IPS-NIHi11 (cell line): ENCODE data around the gene VPREB3.

ENCODE experiments used
- DNase-seq: peaks from one replicate; pipeline ENCODE4 v3.0.0; 2012; ENCODE audit warnings: mixed read lengths, low spot score

VPREB3 gene

GRCh38 chr22:23782703-23783102 is 28.5 kb upstream of the VPREB3 start:
- DNase-seq, result no peak

- no peak for DNase-seq
Observed at GRCh38 chr22:23782252-23782651, 28.0 kb upstream of the VPREB3 start.

- DNase-seq, result no peak
Observed at GRCh38 chr22:23781511-23782183, 27.4 kb upstream of the VPREB3 start.

GRCh38 chr22:23781065-23781464 is 26.8 kb upstream of the VPREB3 start:
- no peak for DNase-seq

DNA sequence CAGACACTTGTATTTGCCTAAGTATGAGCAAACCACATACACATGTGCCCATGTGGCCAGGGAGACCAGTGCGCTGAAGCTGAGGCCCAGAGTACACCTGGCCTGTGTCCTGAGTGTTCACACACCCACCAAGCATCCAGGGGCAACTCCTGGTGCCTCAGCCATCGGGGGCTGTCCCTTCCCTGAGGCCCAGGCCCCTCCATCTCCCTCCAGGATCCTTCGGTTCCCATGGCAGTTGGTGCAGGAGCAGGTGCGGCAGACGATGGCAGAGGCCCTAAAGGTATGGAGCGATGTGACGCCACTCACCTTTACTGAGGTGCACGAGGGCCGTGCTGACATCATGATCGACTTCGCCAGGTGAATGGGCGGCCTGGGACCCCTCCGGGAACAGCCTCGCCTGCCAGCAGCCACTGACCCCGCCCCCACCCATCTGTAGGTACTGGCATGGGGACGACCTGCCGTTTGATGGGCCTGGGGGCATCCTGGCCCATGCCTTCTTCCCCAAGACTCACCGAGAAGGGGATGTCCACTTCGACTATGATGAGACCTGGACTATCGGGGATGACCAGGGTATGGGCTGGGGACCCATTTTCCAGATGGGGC is 26.0 kb upstream of the VPREB3 start:
- DNase-seq, result no peak

DNA sequence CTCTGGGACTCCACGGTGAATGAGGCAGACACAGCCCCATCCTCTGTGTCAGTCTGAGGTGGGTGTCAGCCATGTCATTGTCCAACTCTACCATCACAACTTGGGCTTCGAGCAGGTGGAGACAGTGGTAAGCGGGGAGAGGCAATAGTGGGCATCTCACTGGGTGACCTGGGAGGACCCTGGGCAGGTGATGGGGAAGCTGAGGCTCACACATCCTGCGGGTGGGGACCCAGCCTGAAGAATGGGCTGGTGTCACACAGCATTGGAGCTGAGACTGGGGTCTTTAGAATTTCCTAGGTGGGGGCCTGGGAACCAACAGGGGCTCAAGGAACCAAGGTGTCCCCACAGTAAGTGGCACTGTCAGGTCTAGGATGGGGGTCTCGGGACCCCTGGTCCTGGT is 25.5 kb upstream of the VPREB3 start:
- no peak for DNase-seq

GRCh38 chr22:23779083-23779482 is 24.9 kb upstream of the VPREB3 start:
- DNase-seq, result no peak

DNA sequence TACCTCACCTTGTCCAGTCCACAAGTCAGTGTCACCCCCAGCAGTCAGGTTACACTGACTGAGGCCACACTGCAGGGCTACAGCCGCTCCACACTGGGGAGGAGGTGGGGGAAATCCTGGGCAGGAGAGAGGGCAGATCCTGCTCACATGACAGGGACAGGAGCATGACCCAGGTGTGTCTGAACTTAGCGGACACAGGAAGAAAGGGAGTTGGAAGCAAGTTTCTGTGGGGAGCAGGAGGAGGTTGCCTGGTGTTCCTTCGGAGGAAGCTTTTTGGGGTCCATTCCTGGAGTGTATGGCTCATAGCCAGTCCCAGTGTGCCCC is 24.3 kb upstream of the VPREB3 start:
- no peak for DNase-seq

DNA sequence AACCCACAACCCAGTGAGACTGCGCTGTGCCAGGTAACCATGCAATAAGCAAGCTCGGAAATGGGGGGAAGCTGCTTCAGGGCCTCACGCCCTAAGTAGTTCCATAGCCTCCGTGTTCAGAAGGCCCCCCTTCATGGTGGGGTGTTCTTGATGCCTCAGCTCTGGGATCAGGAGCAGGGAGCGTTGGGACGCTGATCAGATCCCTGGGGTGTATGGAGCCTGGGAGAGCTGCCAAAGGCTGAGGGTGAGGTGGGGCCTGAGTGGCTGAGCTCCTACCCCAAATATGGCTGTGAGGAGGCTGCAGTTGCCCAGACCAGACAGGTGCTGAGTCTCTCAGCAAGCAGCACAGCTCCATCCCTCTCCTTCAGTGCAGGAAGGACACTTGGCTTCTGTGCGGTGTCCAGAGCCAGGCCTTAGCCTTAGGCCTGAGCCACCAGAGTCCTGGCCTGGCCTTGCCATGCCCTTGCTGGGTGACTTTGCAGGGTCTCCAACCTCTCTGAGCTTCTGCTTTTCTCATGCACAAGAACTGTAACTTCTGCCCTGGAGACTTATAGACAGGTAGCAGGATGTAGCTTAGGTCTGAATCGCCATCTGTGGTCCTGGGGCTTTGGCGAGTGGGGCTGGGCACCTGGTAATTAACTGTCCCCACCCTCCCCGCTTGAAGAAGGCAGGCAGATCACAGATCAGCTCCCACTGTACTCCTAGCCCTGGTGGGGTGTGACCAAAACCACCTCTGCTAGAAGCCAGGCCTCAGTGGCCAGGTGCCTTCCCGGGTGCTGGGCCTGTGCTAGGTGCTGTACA is 23.8 kb upstream of the VPREB3 start:
- DNase-seq, result no peak

DNA sequence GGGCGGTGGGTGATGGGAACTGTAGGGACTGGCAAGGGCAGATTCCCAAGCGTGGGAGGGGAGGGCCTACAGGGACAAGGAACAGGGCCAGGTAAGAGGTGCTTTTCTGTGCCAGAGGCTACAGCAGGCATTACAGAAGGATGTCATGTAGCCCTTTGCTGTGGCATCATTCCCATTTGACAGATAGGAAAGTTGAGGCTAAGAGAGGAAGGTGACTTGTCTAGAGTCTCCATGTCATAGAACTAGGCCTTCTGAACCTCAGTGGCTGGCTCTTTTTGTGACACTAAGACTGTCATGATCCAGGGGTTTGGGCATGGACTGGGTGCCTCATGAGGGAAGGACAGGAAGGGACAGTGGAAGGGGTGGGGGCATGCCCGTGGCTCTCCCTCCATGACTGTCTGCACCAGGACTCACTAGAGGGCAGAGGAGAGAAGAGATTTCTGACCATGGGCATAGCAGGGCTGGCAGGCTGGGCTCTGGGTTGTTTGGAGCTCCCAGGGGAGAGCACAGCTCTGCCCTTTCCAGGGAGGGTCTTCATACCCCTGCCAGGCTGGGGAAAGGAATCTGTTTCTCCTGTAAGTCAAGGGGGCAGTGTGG is 21.7 kb upstream of the VPREB3 start:
- no peak for DNase-seq

GRCh38 chr22:23774922-23775436 is 20.8 kb upstream of the VPREB3 start:
- no peak for DNase-seq

- DNase-seq, result no peak
Observed at GRCh38 chr22:23774114-23774921, 20.1 kb upstream of the VPREB3 start.

DNA sequence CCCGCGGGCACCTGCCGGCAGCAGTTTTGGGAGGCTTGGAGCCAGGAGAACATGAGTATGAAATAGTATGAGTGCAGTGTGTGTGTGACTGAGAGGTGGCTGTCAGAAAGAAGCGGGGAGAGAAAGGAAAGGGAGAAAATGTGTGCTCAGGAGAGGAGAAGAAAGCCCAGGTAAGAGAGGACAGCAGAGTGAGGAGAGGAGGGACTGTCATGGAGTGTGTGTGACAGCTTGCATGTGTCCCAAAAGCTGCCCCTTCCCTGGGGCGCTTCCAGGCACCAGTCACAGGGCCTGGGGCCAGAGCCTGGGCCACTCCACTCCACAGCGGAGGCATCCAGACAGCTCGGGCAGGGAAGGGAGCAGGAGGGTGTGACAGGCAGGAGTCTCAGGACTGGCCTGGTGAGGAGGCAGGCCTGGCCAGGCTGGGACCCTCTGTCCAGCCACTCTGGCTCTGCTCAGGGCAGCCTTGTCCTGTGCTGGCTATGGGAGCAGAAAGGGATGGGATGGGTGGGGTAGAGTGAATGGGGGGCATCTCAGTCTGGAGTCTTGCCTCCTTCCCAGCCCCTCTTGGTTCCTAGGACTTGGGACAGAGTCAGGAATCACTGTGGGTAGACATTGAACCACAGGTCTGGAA is 19.4 kb upstream of the VPREB3 start:
- no peak for DNase-seq

DNA sequence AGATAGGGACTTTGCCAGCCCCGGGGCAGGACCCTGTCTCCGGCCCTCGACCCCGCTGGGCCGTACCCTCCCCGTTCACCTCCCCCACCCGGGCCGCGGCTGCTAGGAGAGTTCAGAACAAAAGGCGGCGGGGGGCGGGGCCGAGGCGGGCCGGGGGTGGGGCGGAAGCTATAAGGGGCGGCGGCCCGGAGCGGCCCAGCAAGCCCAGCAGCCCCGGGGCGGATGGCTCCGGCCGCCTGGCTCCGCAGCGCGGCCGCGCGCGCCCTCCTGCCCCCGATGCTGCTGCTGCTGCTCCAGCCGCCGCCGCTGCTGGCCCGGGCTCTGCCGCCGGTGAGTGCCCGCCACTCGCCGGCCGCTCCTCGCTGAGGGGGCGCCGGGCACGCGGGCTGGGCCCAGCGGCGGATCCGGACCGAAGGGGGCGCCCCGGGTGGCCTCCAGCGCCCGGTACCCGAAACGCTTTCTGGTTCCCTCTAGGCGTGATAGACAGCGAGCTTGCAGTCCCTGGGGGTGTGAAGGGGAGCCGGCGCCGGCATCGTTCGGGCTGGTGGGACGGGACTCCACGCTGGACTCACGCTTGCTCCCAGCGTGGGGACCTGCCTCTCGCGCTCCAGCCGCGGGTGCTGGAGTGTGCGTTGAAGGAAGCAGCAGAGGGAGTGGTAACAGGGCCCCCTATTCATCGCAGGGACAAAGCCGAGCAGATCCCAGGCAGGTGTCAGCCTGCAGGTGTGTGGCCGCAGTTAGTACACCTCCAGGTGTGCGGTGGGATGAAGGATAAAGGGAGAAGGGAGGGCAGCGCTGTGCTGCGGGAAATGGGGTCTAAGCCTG is 18.6 kb upstream of the VPREB3 start, which contains the start of gene MMP11:
MMP11 (plus strand) TSS at position 201 of the 825 bp plus-strand sequence; CDS start at position 223, 22 bp downstream.
- DNase-seq, result peak; percentile 86

DNA sequence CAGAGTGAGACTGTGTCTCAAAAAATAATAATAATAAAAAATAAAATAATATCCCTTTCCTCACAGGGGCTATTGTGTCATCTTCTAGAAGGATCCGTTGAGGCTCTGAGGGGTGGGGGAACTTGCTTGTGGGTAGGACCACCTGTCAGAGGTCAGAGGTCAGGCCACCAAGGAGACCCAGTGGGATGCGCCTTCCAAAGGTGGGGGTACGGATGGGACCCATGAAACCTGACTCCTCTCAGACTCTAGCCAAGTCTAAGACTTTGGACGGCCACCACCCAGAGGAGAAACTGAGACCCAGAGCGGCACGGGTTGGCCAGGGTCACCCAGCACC is 18.1 kb upstream of the VPREB3 start:
- DNase-seq, result no peak

GRCh38 chr22:23769321-23769965 is 15.2 kb upstream of the VPREB3 start:
- DNase-seq, result no peak

DNA sequence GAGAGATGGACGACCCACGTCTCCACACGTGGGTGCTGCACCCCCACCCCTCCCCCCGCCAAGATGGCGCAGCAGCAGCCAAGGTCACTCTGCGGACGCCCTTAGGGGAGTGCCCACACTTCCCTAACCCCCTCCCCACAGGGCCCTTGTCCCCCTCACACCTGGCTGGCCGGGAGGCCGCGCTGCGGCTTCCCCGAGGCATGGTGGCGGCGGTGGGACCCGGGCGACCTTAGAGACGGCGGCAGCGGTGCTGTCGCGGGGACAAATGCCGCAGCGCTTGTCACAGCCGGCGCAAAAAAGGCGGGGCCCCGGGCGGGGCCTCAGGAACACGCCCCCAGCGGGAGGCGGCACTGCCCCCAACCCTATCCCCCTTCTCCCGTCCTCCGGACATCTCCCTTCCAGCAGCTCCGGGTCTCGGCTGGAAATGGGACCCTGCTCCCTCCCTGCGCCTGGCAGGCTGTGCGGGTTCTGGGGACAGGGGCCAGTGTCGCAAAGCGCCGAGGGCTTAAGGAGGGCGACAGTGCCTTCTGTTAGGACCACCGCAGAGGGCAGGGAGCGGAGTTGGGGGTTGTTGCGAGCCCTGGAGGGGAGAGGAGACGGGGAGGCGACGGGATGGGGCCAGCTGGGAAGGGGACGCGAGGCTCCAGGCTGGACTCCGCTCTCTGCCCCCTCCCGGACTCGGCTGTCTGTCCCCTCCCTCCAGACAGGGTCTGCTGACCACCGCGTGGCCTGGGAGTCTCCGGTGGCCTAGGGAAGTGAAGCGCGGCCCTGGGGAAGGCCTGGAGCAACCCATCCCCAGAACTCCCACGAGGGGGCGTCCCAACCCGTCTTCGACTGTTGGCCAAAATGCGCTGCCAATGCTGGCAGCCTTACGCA is 13.7 kb upstream of the VPREB3 start, which contains the start of gene CHCHD10:
CHCHD10 (minus strand) TSS at position 300 of the 876 bp plus-strand sequence; CDS start at position 202, 98 bp downstream.
- peak; percentile 83 for DNase-seq

- DNase-seq, result no peak
Observed at GRCh38 chr22:23767303-23767672, 13.1 kb upstream of the VPREB3 start.
